PFSK-1 (cell line): ENCODE results near the gene RMDN2.

Experiments
- FOXP2 ChIP-seq: optimal IDR thresholded peaks from 2 replicates; pipeline ENCODE3; 2011; ENCODE audit warnings: borderline replicate concordance, control low read depth, inconsistent platforms; ENCODE audit not compliant: insufficient read depth; ENCODE audit errors: extremely low read length, extremely low read depth
- POLR2AphosphoS5 ChIP-seq: IDR thresholded peaks from 2 replicates; pipeline ENCODE4 v1.6.1; 2012; ENCODE audit warnings: low read depth, mild to moderate bottlenecking, control low read depth, low read length, moderate library complexity
- SIN3A ChIP-seq: IDR thresholded peaks from 2 replicates; pipeline ENCODE4 v1.6.1; 2012; ENCODE audit warnings: mild to moderate bottlenecking, low read length, moderate library complexity, borderline replicate concordance; ENCODE audit not compliant: insufficient read depth
- TAF1 ChIP-seq: IDR thresholded peaks from 2 replicates; pipeline ENCODE4 v1.6.1; 2012; ENCODE audit warnings: low read length, control low read depth, borderline replicate concordance; ENCODE audit not compliant: insufficient read depth
- TF ChIP-seq, protein P1 (sequence below), 2 experiments: IDR thresholded peaks; 2 replicates each; pipeline versions ENCODE4 v1.6.1 to v1.8.0; 2011 to 2012; ENCODE audit warnings: low read depth in 2 of 2, low read length in 2 of 2, control low read depth in 1 of 2, inconsistent platforms in 1 of 2, mild to moderate bottlenecking in 1 of 2, moderate library complexity in 1 of 2; ENCODE audit not compliant: insufficient read depth in 1 of 2

Gene RMDN2

DNA sequence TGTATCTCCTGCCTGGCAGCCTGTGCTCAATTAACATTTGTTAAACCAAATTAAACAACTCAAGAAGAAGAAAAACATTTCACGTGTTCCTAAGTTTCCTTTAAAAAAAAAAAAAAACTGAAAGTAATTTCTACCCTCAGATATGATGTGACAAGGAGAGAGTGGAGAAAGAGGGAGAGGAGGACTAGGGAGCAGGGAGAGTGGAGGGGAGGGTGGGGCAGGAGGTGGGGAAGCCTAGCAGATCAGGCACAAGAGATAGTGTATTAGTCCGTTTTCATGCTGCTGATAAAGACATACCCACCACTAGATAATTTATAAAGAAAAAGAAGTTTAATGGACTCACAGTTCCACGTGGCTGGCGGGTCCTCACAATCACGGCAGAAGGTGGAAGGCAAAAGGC lies 104.4 kb downstream of the RMDN2 start:
- TF ChIP-seq FOXP2 = no peak
- no peak for TF ChIP-seq POLR2AphosphoS5
- TF ChIP-seq TAF1 = no peak
- TF ChIP-seq, protein P1, sequence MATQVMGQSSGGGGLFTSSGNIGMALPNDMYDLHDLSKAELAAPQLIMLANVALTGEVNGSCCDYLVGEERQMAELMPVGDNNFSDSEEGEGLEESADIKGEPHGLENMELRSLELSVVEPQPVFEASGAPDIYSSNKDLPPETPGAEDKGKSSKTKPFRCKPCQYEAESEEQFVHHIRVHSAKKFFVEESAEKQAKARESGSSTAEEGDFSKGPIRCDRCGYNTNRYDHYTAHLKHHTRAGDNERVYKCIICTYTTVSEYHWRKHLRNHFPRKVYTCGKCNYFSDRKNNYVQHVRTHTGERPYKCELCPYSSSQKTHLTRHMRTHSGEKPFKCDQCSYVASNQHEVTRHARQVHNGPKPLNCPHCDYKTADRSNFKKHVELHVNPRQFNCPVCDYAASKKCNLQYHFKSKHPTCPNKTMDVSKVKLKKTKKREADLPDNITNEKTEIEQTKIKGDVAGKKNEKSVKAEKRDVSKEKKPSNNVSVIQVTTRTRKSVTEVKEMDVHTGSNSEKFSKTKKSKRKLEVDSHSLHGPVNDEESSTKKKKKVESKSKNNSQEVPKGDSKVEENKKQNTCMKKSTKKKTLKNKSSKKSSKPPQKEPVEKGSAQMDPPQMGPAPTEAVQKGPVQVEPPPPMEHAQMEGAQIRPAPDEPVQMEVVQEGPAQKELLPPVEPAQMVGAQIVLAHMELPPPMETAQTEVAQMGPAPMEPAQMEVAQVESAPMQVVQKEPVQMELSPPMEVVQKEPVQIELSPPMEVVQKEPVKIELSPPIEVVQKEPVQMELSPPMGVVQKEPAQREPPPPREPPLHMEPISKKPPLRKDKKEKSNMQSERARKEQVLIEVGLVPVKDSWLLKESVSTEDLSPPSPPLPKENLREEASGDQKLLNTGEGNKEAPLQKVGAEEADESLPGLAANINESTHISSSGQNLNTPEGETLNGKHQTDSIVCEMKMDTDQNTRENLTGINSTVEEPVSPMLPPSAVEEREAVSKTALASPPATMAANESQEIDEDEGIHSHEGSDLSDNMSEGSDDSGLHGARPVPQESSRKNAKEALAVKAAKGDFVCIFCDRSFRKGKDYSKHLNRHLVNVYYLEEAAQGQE (IDR thresholded peaks at IDR 0.05; ENCODE audit: insufficient read depth in 1 of 2, low read depth in 2 of 2, low read length in 2 of 2) = no peak
- TF ChIP-seq SIN3A = no peak

DNA sequence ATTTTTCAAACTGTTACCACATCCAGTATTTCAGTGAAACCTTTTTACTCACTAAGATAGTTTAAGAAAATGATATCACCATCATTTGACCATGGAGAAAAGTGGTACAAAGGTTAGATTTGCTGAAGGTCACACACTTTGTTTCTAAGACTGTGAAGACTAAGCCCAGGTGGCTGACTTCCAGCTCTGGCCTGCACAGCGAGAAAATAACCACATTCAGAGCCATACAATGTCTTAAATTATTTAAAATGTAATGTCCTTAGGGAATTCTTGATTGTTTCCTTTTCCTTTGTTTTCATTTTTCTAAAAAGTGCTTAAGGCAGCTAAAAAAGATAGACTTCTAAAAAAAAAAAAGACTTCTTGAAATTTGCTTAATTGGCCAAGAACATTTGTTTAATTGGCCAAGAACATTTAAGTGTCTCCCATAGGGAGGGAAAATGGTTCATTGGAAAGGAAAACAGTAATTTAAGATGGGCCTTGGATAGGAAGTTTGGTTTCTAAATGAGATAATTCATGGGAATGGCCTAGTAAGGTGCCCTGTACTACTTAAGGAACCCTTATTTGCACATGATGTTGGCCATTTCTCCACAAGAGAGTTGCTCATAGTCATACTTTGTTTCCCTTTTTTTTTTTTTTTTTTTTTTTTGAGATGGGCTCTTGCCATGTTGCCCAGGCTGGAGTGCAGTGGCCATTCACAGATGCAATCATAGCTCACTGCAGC lies 105.7 kb downstream of the RMDN2 start:
- TF ChIP-seq, protein P1 (IDR thresholded peaks at IDR 0.05; ENCODE audit: insufficient read depth in 1 of 2, low read depth in 2 of 2, low read length in 2 of 2) = no peak
- TF ChIP-seq POLR2AphosphoS5 = no peak
- TF ChIP-seq TAF1 = no peak
- no peak for TF ChIP-seq SIN3A
- TF ChIP-seq FOXP2 = no peak

DNA sequence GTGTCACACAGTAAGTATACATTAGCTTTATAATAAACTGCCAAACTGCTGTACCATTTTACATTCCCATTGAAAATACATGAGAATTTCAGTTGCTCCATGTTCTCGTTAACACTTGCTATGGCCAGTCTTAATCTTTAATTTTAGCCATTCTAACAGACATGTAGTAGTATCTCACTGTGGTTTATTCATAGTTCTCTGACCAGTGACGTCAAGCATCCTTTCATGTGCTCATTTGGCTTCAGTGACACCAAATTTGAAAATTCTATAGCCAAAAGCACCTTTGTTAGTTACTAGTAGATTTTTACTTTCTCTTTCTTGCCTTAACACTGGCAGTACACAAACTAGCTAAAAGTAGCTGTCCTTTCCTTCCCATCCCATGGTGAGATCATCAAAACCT lies 107.9 kb downstream of the RMDN2 start:
- TF ChIP-seq FOXP2 = no peak
- no peak for TF ChIP-seq POLR2AphosphoS5
- no peak for TF ChIP-seq SIN3A
- TF ChIP-seq TAF1 = no peak
- TF ChIP-seq, protein P1 (IDR thresholded peaks at IDR 0.05; ENCODE audit: insufficient read depth in 1 of 2, low read depth in 2 of 2, low read length in 2 of 2) = no peak

DNA sequence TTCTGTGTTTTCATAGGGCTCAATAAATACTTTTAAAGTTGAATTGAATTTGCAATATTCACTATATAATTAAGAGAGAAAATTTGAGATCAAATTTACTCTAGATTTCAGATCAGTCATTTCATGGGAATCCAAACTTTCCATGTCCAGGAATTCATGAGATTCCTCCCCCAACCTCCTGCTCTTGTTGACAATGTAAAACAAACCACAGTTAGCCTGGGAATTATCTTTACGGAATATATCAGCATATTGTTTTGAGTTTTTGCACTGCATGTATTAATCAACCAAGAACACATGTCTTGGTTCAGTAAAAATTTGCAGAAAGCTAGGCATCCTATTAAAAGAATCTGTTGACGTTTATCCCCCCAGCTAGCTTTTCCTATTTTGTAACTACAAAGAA lies 108.6 kb downstream of the RMDN2 start:
- TF ChIP-seq, protein P1 (IDR thresholded peaks at IDR 0.05; ENCODE audit: insufficient read depth in 1 of 2, low read depth in 2 of 2, low read length in 2 of 2) = no peak
- no peak for TF ChIP-seq POLR2AphosphoS5
- TF ChIP-seq SIN3A = no peak
- TF ChIP-seq FOXP2 = no peak
- TF ChIP-seq TAF1 = no peak

DNA sequence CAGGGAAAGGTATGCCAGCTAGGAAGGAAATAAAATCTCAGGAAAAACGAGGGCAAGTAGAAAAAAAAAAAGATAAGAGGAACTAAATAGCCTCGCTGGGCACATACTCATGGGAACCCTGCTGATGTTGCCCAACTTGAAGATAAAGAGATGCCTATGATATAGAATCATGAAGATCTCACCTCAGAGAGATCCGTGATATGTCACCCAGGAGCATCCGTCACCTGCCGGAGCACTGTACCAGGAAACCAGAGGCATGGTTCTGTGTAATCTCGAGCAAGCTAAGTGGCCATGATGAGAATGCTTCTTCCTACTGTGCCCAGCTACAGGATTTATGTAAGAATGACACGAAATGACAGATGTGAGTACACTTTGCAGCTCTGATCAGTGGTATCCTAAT lies 110.9 kb downstream of the RMDN2 start:
- no peak for TF ChIP-seq FOXP2
